ENCODE measurements around the gene ACTL7B.

GRCh38 chr9:108830272-108830671, 25.5 kb downstream of the ACTL7B start:
- no peak for TF ChIP-seq GATA2 (IDR thresholded peaks at IDR 0.05; ENCODE audit: low read depth, low read length)
- no peak for TF ChIP-seq GATA3 (IDR thresholded peaks at IDR 0.05; ENCODE audit: low read depth, low read length)

Measured in SH-SY5Y (cell line).